GM23338 (cell line): ENCODE measurements around the gene RBM42.

Source experiments
- ZNF331 ChIP-seq: fragments of 250-450 bp; sonication (Bioruptor Pico); IDR thresholded peaks from 2 replicates; pipeline ENCODE4 v1.5.0; 2020; ENCODE audit warnings: low read depth, mild to moderate bottlenecking, moderate library complexity
- TF ChIP-seq, protein P1 (sequence below): IDR thresholded peaks from 2 replicates; pipeline ENCODE4 v1.6.1; 2016; ENCODE audit warnings: antibody characterized with exemption

DNA sequence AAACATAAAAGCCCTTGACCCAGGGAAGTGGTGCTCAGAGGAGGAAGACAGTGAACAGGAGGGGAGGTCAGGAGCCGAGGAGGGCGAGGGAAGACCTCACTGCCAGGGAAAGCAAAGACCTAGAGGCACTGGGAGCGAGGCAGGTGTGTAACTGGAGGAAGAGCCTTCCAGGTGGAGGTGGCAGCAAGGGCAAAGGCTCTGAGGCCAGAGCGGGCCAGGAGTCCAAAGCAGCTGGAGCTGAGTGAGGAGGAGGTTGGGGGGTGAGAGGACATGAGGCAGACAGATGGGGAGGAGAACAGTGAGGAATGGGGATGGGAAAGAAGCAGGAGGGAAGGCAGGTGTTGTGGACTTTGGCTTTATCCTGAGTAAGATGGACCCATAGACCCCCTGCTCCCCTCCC, 41.1 kb downstream of the RBM42 start:
- no peak for TF ChIP-seq ZNF331
- TF ChIP-seq, protein P1, sequence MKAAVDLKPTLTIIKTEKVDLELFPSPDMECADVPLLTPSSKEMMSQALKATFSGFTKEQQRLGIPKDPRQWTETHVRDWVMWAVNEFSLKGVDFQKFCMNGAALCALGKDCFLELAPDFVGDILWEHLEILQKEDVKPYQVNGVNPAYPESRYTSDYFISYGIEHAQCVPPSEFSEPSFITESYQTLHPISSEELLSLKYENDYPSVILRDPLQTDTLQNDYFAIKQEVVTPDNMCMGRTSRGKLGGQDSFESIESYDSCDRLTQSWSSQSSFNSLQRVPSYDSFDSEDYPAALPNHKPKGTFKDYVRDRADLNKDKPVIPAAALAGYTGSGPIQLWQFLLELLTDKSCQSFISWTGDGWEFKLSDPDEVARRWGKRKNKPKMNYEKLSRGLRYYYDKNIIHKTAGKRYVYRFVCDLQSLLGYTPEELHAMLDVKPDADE = no peak
